GM21786 (cell line): Measurements from ENCODE around the gene PMEPA1.

Experiments
- ATAC-seq: cut with Tn5 transposase; IDR thresholded peaks from one replicate; pipeline ENCODE4 v1.9.1; 2021; ENCODE audit not compliant: unreplicated experiment

PMEPA1 gene

DNA sequence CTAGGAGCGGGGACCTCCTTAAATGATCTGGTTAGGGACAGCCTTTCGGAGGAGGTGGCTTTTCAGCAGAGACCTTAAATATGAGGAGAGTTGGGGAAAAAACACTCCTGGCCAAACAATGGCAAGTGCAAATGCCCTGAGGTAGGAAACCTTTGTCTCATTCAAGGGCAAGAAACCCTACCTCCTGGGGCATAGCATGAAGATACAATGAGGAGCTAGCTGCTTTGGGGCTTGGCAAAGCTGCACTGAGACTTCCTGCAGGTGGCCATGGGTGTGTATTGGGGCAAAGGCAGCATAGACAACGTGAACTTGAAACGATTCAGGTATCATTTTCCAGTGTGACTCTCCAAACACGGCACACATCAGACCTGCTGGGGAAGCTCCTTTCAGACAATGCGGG, 30.7 kb downstream of the PMEPA1 start:
- no peak for ATAC-seq

- no peak for ATAC-seq
Measured at GRCh38 chr20:57678340-57678739, 31.5 kb downstream of the PMEPA1 start.

- no peak for ATAC-seq
Measured at GRCh38 chr20:57677584-57677982, 32.2 kb downstream of the PMEPA1 start.

- ATAC-seq: no peak
Measured at GRCh38 chr20:57676589-57677583, 32.9 kb downstream of the PMEPA1 start.

GRCh38 chr20:57675773-57676172, 34.0 kb downstream of the PMEPA1 start:
- no peak for ATAC-seq

DNA sequence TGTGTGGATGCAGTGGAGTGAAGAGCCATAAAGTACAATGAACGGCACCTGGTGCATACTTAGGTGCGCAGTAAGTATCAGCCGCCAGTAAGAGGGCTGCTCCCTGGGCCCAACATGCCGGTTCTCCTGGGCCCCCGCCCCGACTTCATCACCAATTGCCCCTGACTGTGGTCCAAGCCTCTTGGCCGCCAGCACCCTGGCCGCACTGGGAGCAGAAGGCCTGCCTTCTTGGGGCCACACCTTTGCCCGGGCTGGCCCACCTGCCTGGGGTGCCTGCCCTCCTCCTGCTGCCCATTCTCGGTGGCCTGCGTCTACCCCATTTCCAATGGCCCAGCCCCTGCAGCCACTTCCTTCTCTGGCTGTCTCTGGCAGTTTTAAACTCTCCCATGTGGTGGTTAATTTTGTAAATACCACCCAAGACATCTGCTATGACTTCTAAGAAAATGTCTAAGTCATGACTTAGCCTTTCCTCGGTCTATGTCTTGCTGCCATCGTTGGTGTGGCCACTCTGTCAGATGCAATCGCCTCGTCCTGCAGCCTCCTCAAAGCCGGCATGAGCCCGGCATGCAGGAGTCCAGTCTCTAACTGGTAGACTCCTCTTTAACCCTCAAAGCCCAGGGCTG, 36.8 kb downstream of the PMEPA1 start:
- ATAC-seq: no peak

DNA sequence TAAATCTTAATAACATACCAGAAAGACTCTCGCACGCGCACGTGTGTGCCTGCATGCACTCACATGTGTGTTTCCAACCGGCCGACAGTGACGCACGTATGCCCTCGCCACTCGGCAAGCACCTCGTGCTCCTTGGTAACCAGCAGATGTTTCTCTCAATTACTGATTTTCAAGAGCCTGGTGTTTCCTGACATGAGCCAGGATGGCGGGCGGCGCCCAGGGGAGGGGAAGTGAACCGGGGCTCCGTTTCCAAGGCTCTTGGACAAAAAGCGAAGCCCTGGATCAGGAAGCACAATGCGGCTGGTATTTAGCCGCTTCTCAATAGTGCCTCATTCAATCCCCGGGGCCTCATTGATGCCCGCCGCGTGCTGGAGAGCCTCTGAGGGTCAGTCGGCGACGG, 37.7 kb downstream of the PMEPA1 start:
- ATAC-seq: no peak

- no peak for ATAC-seq
Measured at GRCh38 chr20:57671662-57672061, 38.2 kb downstream of the PMEPA1 start.

DNA sequence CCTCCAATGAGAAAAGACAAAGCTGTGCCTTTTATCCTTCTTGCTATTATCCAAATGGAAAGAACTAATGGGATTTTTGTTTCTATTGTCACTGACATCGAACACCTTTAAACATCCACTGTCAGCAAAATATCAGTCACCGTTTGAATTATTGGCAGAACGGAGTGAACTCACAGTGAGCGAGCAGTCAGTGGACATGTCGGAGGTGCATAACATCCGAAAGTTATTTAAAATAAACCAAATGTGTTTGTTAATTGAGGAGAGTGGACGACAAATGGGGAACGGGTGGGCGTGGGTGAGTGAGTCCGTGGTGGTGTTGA, 38.8 kb downstream of the PMEPA1 start:
- no peak for ATAC-seq

DNA sequence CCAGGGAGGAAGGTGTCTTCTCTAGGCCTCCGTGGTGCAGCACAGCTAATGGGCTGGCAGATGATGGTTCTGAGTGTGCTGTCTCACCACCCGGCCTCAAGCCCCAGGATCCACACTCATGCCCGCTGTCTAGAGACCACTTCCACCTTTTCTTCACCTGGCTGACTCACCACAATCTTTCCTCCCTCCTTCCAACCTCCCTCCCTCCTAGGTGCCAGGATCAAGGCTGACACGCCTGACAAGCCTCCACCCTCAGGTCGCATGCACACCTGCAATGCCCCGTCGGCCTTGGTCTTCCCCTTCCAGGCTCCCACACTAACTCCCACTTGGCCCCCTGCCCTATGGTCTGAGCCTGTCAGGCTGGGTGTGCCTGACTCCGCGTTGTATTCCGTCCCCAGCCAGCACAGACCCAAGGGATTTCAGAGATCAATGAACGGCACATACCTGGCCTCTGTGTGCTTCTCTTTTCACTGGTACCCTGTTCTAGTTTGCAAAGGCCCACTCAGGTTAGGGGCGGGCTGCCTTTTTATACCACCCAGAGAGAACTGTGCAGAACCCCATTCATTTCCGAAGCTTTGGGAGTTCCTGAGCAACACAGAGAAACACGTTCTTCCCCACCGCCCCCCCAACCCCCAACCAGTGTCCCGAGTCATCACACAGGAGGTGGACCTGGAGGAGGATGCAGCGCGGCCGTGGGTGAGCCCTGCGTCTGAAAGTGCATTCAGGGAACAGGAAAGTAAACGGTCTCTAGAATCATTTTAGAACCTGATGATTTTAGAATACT, 39.3 kb downstream of the PMEPA1 start:
- no peak for ATAC-seq

DNA sequence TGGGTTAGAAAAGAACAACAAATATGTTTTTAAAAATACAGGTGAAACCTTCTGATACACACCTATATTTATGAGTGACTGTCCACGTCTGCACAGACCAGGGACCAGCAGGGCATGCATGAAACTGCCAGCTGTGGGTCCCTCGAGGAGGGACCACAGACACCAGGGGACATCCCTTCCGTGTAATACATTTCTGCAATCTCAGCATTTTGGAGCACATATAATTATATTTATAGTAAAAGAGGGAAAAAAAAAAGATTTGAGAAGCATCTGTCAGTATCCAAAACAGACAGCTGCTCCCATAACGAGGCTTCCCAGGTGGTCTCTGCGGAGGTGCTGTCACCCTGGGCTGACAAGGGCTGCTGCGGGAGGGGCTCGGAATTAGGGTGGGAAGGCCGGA, 40.2 kb downstream of the PMEPA1 start:
- no peak for ATAC-seq

DNA sequence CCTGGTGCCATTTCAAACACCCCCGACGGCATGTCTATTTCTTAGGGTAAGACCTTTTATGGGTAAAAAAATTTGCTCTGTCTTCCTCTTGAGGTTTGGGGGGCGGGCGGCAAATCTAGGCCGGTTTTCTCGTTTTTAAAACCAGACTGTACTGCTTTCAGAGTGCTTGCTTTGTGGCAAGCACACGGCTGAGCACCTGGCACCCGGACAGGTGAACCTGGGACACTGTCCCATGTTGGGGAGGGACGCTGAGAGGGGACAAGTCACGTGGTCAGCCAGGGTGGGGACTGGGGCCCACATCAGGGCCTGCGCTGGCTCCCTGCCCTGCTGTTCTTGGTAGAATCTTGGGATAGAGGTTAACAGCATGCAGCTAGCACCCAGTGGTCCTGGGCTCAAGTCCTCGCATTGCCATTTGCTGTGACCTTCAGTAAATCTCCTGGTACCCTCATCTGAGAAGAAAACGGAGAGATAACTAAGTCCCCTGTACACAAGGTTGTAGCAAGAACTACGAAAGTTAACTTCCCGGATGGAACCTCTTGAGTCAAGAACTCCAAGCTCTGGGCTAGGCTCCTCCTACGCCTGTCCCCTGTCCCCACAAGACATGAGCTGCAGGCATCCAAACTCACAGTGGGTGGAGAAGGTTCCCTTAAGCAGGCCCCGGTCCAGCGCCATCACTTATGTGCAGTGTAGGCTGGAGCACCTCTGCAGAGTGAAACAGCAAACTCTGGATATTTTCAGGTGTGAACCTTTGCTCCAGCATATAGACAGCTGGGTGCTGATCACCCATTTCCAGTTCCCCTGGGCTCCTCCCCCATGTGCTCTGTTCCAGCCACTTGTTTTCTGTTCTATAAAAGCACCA, 41.7 kb downstream of the PMEPA1 start:
- no peak for ATAC-seq

DNA sequence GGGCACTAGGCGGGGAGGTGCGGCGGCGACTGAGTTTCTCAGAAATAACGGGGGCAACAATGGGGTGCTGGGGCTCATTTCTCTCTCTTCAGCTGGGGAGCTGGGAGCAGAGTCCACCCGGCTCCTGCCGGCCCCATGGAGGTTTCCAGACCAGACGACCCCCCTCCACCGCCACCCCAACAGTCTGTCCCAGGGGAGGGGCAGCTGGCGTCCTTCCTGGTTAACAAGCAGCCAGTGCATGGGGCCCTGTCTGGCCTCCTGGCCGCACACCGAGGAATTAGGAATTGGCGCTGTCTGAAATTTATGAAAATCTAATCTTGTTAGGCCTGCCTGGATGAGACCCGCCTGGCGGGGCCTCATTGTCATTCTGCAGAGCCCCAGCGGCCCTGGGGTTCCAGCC, 42.4 kb downstream of the PMEPA1 start:
- ATAC-seq: no peak

- no peak for ATAC-seq
Measured at GRCh38 chr20:57666834-57667157, 43.0 kb downstream of the PMEPA1 start.

DNA sequence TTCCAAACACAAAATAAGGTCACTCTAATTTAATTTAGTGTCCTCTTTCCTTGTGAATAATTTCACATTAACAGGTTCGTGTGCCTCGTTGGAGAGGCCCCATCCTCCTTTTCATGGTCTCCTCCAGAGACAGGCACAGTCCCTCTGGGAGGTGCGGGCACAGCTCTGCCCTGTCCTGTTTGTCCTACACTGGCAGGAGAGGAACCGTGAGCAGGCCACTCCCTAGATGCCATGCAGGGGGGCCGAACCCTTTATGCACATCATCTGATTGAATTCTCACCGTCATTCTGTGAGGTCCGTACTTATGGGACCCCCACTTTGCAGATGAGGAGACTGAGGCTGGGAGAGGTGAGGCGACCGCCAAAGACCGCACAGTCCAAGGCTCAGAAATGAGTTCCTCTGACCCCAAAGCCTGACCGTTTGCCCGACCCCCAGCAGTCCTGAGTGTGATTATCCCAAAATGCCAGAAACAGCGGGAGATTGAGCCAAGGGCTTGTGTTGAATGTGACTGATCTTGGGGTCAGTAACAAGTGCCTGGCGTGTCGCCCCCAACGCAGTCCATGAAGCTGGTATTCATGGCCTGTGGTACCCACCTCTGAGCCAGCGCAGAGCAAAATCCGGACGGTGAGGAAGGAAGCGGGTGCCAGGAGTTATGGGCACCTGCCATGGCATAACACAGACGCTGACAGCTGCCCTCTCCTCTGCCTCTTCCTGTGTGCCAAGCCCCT, 43.5 kb downstream of the PMEPA1 start:
- ATAC-seq: no peak

DNA sequence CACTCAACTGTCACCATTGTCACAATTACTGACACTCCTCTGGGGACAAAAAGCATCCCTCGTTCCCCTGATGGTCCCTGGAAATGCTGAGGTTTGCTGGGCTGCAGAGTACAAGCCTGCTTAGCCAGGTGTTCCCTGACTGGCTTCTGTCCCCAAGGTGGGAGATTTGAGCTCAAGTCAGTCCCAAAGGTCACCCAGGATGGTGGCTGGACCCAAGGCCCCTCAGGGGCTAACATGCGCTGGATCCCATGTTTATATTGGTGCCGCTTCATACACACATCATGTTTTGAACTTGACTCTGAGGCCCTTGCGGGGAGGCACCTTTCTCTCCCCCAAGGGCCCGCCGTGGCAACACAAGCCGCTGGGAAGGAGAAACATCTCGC, 44.2 kb downstream of the PMEPA1 start:
- ATAC-seq: no peak

- no peak for ATAC-seq
Measured at GRCh38 chr20:57664924-57665588, 44.8 kb downstream of the PMEPA1 start.

GRCh38 chr20:57664476-57664875, 45.3 kb downstream of the PMEPA1 start:
- ATAC-seq: no peak

DNA sequence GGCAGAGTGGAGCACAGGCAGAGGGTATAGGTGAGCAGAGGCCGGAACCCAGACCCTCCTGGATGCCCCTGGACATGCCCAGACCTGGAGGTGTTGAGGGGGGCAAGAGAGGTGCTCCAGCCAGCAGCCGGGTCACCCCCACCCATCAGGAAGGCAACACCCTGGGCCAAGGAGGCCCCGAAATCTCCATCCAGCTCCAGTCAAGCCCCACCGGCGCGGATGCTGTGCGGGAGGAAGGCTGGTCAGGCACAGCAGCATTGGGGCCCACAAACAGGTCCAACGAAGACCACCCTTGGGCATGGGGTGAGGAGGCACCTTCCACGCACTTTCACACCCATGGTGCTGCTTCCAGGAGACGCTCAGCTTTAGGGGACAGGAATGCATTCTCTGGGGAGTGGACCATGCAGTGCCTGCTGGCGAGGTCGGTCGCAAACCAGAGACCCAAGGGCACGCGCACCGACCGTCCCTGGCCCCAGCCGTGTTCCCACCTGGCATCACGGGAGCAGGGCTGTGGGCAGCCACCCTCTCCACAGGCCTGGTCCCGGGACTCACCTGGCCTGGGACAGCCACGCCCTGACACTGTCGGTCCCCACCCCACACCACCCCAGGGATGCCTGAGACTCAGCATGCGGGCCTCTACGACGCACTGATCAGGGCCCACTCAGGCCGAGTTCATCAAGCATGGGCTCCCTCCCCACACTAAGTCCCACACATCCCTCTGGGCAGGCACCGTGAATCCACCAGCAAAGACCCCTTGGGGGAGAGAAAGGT, 45.9 kb downstream of the PMEPA1 start:
- no peak for ATAC-seq
